ENCODE results near the gene PRKAR2B. TPM values are rescaled to one million over a fixed set of nuclear protein-coding genes. Genes with fewer than 3 reads are reported as not detected.
A peak's percentile ranks its signal among the peaks of the same experiment; 100 is the strongest.

The PRKAR2B gene
- 36.1 TPM for total RNA-seq

DNA sequence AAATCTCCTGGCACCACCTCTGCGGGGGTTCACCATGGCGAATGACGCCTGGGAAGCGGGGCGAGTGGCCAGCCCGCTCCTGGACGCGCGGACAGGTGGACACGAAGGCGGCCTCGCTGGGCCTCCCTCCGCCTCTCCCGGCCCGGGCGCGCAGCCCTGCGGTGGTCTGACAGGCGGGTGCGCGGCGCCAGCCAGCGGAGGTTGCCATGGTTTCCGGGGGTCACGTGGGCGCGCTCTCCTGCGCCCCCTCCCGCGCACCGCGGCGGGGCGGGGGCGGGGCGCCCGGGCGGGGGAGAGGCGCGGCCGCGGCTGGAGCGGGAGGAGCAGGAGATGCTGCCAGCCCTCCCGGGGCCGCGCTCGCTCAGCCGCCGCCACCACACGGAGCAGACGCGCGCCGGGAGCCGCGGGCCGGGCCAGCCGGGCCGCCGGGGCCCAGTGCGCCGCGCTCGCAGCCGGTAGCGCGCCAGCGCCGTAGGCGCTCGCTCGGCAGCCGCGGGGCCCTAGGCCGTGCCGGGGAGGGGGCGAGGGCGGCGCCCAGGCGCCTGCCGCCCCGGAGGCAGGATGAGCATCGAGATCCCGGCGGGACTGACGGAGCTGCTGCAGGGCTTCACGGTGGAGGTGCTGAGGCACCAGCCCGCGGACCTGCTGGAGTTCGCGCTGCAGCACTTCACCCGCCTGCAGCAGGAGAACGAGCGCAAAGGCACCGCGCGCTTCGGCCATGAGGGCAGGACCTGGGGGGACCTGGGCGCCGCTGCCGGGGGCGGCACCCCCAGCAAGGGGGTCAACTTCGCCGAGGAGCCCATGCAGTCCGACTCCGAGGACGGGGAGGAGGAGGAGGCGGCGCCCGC lies at the start of gene PRKAR2B:
Gene PRKAR2B (plus strand): TSS at position 359 of the 848 bp plus-strand sequence. CDS start 203 bp downstream, at position 562.
- peak; percentile 72 for DNase-seq

DNA sequence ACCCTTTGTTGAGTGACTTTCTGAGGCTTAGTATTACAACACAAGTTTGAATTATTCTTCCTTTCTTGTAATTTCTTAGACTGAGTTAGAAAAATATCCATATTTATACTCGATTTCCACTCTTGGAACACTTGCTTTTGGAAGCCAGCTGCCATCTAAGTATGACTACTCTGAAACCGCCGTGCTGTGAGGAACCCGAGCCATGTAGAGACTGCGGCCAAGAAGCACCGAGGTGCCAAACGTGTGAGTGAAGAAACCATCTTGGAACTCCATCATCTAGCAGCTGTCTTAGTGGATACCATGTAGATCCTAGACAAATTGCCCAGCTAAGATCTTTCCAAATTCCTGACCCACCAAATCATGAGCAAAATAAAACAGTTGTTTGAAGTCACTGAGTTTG lies 49.7 kb upstream of the PRKAR2B start:
- no peak for DNase-seq

DNA sequence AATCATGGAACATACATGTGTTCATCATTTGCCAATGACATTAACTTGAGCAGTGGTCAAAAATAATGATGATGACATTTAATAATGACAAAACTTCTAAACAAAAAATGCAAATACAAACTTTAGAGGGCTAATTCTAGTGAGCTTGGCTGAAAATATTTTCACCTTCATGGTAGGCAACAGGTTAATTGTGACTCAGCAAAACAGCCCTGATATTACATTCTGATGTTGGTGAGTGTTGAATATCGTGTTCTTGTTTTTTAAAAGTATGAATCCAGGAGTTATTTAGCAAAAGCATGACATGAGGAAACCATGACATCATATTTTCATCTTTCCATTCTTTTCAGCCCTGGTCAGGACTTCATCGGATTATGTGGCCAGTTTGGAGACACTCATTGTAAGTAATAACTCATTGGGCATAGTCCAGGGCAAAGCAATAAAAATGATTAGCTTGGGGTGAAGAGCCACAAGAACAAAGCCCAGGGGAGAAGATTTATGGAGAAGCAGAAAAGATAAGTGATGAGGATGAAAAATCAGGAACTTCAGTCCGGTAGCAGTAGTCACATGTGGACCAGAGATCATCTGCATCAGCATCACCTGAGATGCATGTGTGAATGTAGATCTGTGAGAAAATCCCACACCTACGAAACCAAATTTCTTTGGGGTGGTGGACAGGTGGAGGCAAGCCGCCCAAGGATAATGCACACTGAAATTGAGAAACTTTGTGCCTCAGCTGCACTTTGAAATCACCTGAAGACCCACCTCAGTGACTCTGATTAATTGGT lies 46.8 kb upstream of the PRKAR2B start:
- DNase-seq = no peak

DNA sequence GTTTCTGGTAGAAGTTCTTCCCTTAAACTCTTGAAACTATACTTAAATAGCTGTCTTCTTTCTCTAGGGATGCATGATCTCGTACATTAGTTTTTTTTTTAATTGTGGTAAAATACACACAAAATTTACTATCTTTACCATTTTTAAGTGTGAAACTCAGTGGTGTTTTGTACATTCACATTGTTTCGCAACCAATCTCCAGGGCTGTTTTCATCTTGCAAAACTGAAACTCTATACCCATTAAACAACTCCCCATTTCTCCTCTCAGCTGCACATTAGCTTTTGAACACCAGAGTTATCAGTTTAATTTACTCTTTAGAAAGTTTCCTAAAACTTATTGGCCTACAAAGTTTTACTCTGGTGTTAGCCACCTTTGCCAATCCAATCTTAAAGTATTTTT lies 45.5 kb upstream of the PRKAR2B start:
- no peak for DNase-seq

DNA sequence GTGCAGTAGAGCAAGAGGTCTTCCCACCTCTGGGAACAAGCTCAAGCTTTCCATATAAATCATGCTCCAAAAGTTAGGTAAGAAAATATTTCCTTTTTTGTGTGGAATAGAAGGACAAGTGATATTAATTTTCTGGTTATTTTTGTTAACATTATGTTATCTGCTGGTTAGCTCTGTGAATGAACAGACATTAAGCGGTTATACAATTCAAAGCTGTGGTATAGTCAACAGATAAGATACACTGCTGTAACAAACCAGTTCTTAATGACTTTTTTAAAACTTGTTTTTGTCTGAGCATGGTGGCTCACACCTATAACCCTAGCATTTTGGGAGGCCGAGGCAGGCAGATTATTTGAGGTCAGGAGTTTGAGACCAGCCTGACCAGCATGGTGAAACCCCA lies 43.0 kb upstream of the PRKAR2B start:
- no peak for DNase-seq

- DNase-seq = no peak
Observed at GRCh38 chr7:107002126-107002525, 42.4 kb upstream of the PRKAR2B start.

- no peak for DNase-seq
Observed at GRCh38 chr7:107002529-107002998, 41.9 kb upstream of the PRKAR2B start.

- no peak for DNase-seq
Observed at GRCh38 chr7:107007007-107007891, 37.3 kb upstream of the PRKAR2B start.

DNA sequence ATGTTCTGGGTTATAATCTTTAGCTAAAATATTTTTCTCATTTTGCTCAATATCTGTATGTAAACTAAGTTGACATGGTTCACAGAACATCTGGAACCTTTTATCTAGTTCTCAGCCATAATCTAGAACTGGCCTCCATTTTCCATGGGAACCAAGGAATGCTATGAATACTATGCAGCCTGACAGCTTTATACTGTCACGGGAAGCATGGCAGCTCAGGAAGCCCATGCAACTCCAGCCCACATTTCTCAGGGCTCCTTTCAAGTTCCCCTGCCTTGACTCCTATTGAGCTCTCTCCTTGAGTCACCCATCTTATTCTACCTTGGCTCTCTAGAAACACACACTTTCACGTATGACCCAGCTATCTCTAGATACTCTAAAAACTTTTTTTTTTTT lies 36.6 kb upstream of the PRKAR2B start:
- no peak for DNase-seq

DNA sequence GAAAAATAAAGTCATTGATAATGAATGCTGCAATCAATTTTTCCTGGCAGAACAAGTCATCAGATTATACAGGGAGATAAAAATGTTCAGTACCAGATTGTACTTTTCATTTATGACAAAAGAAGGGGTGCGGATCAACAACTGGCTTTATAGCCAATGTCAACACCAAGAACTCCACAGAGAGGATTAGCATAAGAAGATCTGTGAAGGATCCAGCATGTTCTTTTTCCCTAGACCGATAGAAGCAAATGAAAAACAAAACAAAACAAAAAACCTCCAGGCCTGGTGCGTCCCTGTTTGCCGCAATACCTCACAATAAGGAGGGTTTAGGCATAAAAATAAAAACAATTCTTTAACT lies 34.7 kb upstream of the PRKAR2B start:
- DNase-seq = no peak

DNA sequence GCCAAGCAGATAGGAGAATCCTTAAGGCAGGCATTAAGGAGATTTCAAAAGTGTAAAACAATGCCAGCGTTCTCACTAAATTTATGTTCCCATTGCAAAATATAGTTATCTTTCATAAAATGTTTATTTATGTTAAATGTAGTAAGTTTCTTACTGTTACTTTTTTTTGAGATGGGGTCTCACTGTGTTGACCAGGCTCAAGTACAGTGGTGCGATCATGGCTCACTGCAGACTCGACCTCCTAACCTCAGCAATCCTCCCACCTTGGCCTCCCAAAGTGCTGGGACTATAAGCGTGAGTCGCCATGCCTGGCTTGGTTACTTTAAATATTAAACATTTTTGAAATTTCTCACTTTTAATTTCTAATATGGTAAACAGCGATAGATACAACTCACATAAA lies 31.8 kb upstream of the PRKAR2B start:
- DNase-seq = no peak

- DNase-seq = no peak
Observed at GRCh38 chr7:107014387-107015023, 30.0 kb upstream of the PRKAR2B start.

DNA sequence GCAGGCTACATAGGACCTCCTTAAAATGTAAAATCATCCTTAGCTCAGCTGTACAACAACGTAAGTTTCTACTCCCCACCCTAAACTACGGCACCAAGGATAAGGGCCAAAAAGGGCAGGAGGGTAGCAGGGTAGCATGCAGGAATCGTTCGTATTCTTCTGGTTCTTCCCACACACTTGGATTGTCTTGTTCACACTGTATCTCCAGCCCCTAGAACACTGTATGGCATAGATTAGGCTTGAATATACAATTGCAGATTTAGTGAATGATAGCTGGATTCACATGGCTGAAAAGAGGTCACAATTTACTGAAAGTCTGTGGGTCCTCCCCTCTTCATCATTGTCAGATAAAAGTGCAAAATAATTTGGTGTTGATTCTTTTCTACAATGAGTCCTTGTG lies 28.2 kb upstream of the PRKAR2B start:
- no peak for DNase-seq

GRCh38 chr7:107017965-107018719 lies 26.4 kb upstream of the PRKAR2B start:
- DNase-seq = no peak

- DNase-seq = no peak
Observed at GRCh38 chr7:107020400-107020799, 24.1 kb upstream of the PRKAR2B start.

GRCh38 chr7:107021600-107021999 lies 22.9 kb upstream of the PRKAR2B start:
- DNase-seq = no peak

- no peak for DNase-seq
Observed at GRCh38 chr7:107023522-107024151, 20.9 kb upstream of the PRKAR2B start.

DNA sequence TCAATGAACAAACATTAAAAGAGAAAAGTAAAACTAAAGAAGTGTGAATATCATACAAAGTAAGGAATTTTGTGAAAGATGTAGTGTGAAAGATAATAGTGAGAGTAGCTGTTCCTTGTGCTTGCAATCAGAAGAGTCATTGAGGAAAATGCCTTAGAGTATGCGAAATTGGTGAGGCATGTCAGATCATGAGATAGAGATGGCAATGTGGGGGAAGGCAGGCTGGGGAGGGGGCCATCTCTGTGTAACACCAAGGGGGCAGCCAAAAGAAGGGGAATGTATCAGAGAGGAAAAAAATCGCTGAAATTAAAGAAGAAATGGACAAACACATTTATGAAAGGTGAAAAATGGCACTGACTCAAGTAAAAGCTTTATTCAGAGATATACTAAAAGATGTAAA lies 19.6 kb upstream of the PRKAR2B start:
- DNase-seq = no peak

GRCh38 chr7:107025449-107026103 lies 18.9 kb upstream of the PRKAR2B start:
- DNase-seq = no peak

GRCh38 chr7:107026166-107026565 lies 18.3 kb upstream of the PRKAR2B start:
- DNase-seq = no peak

Data from skin of body (tissue), 2 donors.